Testis (tissue), 3 donors: ENCODE measurements around the gene ARHGAP9. TPM values are rescaled to one million over a fixed set of nuclear protein-coding genes. Genes with fewer than 3 reads are reported as not detected.

Source experiments
- DNase-seq: peaks from one replicate; pipeline ENCODE4 v3.0.0-alpha.2; 2019
- H3K27ac ChIP-seq, 2 donors: fragments of 200-600 bp; sonication (generic); one replicate each; pipeline ENCODE4 v1.5.1; 2019
- H3K27me3 ChIP-seq: fragments of 200-600 bp; sonication (generic); one replicate; pipeline ENCODE4 v1.5.1; 2019
- H3K36me3 ChIP-seq: fragments of 200-600 bp; sonication (generic); one replicate; pipeline ENCODE4 v1.5.1; 2017; ENCODE audit warnings: low read depth; ENCODE audit errors: missing control alignments
- H3K4me1 ChIP-seq: fragments of 200-600 bp; sonication (generic); one replicate; pipeline ENCODE4 v1.5.1; 2019
- H3K4me3 ChIP-seq, 2 donors: fragments of 200-600 bp; sonication (generic); one replicate each; pipeline ENCODE4 v1.5.1; 2017 to 2019
- H3K9me3 ChIP-seq: fragments of 200-600 bp; sonication (generic); one replicate; pipeline ENCODE4 v1.5.1; 2017
- CTCF ChIP-seq, 3 experiments: fragments of 450-650 bp in 2 of 3; fragments of 200-600 bp in 1 of 3; sonication (generic) in 1 of 3; IDR thresholded peaks; one replicate each; pipeline ENCODE4 v1.5.1; 2016 to 2019; ENCODE audit warnings: antibody characterized with exemption in 3 of 3, mild to moderate bottlenecking in 2 of 3, moderate library complexity in 1 of 3
- POLR2A ChIP-seq: fragments of 450-650 bp; IDR thresholded peaks from one replicate; pipeline ENCODE4 v1.6.1; 2017; ENCODE audit warnings: antibody characterized with exemption, mild to moderate bottlenecking, moderate library complexity
- WGBS, 2 donors: methylation state at CpG; one replicate each; pipeline ENCODE4 v1.1.5; 2018; 5-methylcytosine and 5-hydroxymethylcytosine counted together
- intact Hi-C: fragments of 100-400 bp; cut with DNase I; formaldehyde crosslinking; loops from one replicate; pipeline ENCODE4 v1.15.1; 2023; ENCODE audit warnings: low total_unique reads
- polyA plus RNA-seq: library from polyadenylated mRNA; stranded (reverse); fragments of 350-450 nt; fragmentation: Illumina TruSeq; extraction: RNeasy Lipid Tissue Mini Kit (QIAGEN cat#74804); gene quantifications from one replicate; pipeline ENCODE4 v1.2.3, GENCODE V29; 2014; ENCODE audit warnings: low read depth, low replicate concordance; ENCODE audit not compliant: insufficient read depth
- total RNA-seq, 2 donors: library from RNA; depleted of rRNA; stranded (reverse); fragments of >200 nt; gene quantifications; one replicate each; pipeline ENCODE4 v1.2.3, GENCODE V29; 2016

Gene ARHGAP9
- total and polyA plus RNA-seq, 3 donors from 2014 or later, result 24.8 to 111 (median 29.2) TPM

DNA sequence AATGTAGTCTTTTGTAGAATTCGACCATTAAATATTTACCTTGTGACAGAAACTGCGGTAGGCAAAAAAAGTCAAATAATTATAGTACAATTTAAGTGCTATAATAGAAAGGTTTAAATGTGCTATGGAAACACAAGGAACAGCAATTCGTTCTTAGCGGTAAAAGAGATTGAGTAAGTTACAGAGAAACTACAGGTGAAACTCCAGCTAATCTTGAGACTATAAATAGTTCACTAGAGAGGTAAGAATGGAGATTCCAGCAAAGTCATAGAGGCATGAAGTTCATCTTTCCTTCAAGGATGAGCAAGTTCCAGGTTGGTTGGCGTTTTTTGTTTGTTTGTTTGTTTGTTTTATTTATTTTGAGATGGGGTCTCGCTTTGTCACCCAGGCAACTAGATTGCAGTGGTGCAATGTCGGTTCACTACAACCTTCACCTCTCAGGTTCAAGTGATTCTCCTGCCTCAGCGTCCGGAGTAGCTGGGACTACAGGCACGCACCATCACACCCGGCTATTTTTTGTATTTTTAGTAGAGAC is 47.9 kb downstream of the ARHGAP9 start:
- peak overlapping the region; percentile 78 to 82 for H3K4me3 ChIP-seq
- intact Hi-C loops, result no loop called here
- H3K4me1 ChIP-seq, result peaks cover 8% of the 10 kb centered on the region
- H3K27me3 ChIP-seq, result no peaks in the 10 kb centered on the region
- no peaks in the 10 kb centered on the region for H3K9me3 ChIP-seq
- TF ChIP-seq CTCF (IDR thresholded peaks at IDR 0.05), result no peak
- TF ChIP-seq POLR2A, result no peak
- 68 to 75% methylated on average over 11 of the region's 11 CpGs for WGBS, 2 donors
- DNase-seq, result no peak
- H3K36me3 ChIP-seq, result no peaks in the 10 kb centered on the region
- H3K27ac ChIP-seq, result peak overlapping the region in 1 of 2 donors; percentile 99

DNA sequence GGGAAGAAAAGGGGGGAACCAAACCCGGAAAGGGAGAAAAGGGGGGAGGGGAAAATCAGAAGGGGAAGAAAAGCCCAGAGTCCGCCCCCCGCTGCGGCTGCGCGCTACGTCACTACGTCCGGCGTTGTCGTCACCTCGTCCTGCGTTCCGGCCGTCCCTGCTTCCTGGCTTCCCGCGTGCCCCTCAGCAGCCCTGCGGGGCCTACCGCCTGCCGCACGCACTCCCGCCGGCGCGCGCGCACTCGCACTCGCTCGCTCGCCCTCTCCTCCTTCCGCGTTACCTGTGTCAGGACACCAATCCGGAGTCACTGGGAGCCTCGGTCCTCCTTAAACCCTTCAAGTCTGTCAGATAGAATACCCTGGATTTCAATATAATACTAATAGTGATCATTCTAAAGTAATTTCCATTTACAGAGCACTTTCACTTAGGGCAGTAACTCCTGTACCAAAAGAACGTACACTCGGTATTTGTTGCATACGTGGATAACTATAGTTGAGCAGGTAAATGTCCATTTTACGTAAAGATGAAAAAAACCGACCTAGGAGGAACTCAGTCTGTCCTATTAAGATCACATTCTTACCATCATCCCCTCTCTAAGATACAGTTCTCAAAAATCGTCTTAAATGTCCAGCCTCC is 48.6 kb downstream of the ARHGAP9 start, which contains the start of gene R3HDM2:
TSS of gene R3HDM2 (minus strand) at position 113 of the 636 bp plus-strand sequence. CDS start 120,615 bp downstream, outside the sequence.
- peak; percentile 97 for DNase-seq
- H3K4me3 ChIP-seq, result peak within 1 kb of the TSS; percentile 78 to 82
- H3K27ac ChIP-seq, result peak within 1 kb of the TSS; percentile 97 to 99
- H3K9me3 ChIP-seq, result no peaks in the 10 kb centered on the region
- H3K4me1 ChIP-seq, result peaks cover 8% of the 10 kb centered on the region
- 0 to 2% methylated on average over 30 to 41 of the region's 41 CpGs for WGBS, 2 donors
- no peaks in the 10 kb centered on the region for H3K36me3 ChIP-seq
- peak; percentile 86 for TF ChIP-seq POLR2A
- no peak for TF ChIP-seq CTCF (IDR thresholded peaks at IDR 0.05)
- intact Hi-C loops, result no loop called here
- no peaks in the 10 kb centered on the region for H3K27me3 ChIP-seq

GRCh38 chr12:57430112-57430930 is 49.3 kb downstream of the ARHGAP9 start:
- no peaks in the 10 kb centered on the region for H3K9me3 ChIP-seq
- H3K4me1 ChIP-seq, result peaks cover 8% of the 10 kb centered on the region
- TF ChIP-seq CTCF (IDR thresholded peaks at IDR 0.05) (no peak), POLR2A (no peak)
- no peaks in the 10 kb centered on the region for H3K36me3 ChIP-seq
- 0 to 1% methylated on average over 13 to 48 of the region's 74 CpGs for WGBS, 2 donors
- DNase-seq, result peak; percentile 50
- peak overlapping the region; percentile 97 to 99 for H3K27ac ChIP-seq
- peak overlapping the region; percentile 78 to 82 for H3K4me3 ChIP-seq
- intact Hi-C loops, result no loop called here
- no peaks in the 10 kb centered on the region for H3K27me3 ChIP-seq

DNA sequence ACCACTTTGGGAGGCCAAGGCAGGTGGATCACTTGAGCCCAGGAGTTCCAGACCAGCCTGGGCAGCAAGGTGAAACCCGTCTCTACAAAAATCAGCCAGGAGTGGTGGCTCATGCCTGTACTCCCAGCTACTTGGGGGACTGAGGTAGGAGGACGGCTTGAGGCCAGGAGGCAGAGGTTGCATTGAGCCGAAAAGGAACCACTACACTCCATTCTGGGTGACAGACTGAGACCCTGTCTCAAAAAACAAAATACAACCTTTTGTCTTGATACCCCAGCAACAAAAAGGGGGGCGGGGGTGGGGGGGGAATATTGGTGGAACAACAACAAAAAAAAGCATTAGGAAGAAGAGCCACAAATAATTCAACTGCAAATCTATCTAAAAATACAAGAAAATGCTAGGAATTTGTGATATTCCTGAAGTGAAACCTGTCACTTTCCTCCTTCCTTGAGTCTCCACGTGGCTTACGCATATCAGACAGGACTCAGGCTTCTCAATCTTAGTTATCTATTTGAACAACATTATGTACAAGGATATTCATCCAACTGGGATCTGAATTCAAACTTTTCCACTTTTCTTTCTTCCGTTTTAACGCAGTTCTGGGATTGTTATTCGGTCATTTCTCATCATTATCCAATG is 50.1 kb downstream of the ARHGAP9 start:
- no peak for TF ChIP-seq POLR2A
- no peak for TF ChIP-seq CTCF (IDR thresholded peaks at IDR 0.05)
- peak overlapping the region; percentile 78 to 82 for H3K4me3 ChIP-seq
- H3K27ac ChIP-seq, result peak overlapping the region; percentile 97 to 99
- no peaks in the 10 kb centered on the region for H3K27me3 ChIP-seq
- WGBS, 2 donors, result 18 to 20% methylated on average over 8 to 9 of the region's 9 CpGs
- no peak for DNase-seq
- H3K4me1 ChIP-seq, result peaks cover 8% of the 10 kb centered on the region
- no peaks in the 10 kb centered on the region for H3K36me3 ChIP-seq
- H3K9me3 ChIP-seq, result no peaks in the 10 kb centered on the region
- intact Hi-C loops, result no loop called here
